ENCODE results near the gene ZNF669.

GRCh38 chr1:247115141-247115510, 11.0 kb upstream of the ZNF669 start:
- TF ChIP-seq, protein P1, sequence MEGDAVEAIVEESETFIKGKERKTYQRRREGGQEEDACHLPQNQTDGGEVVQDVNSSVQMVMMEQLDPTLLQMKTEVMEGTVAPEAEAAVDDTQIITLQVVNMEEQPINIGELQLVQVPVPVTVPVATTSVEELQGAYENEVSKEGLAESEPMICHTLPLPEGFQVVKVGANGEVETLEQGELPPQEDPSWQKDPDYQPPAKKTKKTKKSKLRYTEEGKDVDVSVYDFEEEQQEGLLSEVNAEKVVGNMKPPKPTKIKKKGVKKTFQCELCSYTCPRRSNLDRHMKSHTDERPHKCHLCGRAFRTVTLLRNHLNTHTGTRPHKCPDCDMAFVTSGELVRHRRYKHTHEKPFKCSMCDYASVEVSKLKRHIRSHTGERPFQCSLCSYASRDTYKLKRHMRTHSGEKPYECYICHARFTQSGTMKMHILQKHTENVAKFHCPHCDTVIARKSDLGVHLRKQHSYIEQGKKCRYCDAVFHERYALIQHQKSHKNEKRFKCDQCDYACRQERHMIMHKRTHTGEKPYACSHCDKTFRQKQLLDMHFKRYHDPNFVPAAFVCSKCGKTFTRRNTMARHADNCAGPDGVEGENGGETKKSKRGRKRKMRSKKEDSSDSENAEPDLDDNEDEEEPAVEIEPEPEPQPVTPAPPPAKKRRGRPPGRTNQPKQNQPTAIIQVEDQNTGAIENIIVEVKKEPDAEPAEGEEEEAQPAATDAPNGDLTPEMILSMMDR (IDR thresholded peaks at IDR 0.05): no peak
- TF ChIP-seq POLR2AphosphoS5 (IDR thresholded peaks at IDR 0.05) (no peak), POLR2A (IDR thresholded peaks at IDR 0.05) (no peak), EP300 (IDR thresholded peaks at IDR 0.05) (no peak)

Data from stomach (tissue), 4 donors.